LoVo (cell line): ENCODE measurements around the gene FBXL17.

ENCODE experiments used
- DNase-seq: peaks from one replicate; pipeline ENCODE4 v3.0.0-alpha.2; 2016; ENCODE audit warnings: low spot score

FBXL17 gene

DNA sequence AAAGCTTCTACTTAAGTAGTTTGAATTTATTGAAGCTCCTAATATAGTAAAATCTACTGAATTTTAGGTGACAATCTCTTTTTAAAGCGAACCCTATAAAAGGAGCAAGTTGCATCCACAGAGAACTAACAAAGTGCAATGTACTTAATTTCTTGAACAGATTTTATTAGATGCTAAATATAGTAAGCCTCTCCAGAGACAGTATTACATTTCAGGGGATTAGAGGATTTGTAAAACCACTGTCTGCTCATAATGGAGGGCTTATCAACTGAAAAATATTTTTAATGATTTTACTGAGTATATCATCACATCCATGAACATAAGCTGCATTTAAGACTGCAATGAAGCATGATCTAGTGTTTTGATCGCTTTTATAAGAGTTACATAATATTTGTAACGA is 481.2 kb downstream of the FBXL17 start:
- no peak for DNase-seq

DNA sequence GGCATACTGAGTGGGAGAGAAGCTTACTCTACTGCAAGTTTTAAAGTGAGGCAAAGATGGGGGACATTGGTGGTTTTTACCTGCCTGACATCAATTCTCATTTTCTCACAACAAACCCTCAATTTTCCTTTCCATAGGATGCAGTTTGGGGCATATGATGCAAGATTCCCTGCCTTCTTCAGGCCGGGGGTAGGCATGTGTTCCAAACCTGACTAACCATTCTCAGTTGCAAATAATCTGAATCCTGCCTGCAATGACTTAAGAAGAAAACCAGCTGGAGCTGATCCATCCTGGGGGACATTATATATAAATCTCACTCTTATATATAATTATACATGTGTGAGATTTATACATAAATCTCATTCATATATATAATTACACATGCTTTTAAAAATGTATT is 487.5 kb downstream of the FBXL17 start:
- DNase-seq, result no peak

- no peak for DNase-seq
Observed at GRCh38 chr5:107893642-107894041, 488.3 kb downstream of the FBXL17 start.

GRCh38 chr5:107889387-107889786 is 492.5 kb downstream of the FBXL17 start:
- DNase-seq, result no peak

DNA sequence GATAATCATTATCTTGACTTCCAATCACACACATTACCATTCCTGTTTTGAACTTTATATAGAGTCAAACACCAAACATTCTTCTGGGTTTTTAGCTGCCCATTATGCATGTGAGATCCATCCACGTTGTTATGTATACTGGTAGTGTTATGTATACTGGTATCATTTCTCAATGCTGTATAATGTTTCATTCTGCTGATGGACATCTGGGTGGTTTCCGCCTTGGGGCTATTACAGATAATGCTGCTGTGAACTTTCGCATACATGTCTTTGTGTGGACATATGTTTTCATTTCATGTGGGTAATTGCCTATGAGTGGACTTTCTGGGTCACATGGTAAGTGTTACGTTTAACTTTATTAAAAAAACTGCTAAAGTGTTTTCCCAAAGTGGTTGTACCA is 493.4 kb downstream of the FBXL17 start:
- DNase-seq, result no peak

GRCh38 chr5:107887166-107887943 is 494.5 kb downstream of the FBXL17 start:
- peak; percentile 47 for DNase-seq

- DNase-seq, result no peak
Observed at GRCh38 chr5:107885601-107886000, 496.3 kb downstream of the FBXL17 start.

DNA sequence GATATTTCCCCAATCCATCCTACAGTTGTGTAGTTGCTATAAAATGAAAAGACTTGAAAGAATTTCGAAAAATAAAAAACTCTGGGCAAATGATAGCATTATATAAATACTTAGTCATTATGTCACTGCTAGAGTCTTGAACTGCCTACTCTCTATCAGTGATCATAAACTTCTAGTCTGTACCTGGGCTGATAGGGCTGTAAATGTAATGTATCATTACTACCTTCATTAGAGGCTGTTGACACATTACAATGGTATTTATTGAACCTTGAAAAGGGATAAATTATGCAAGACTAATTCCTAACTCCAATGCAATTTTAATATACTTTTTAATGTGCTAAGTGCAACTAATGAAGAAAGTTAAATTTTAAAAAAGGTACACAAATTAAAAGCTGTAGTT is 497.0 kb downstream of the FBXL17 start:
- DNase-seq, result no peak

DNA sequence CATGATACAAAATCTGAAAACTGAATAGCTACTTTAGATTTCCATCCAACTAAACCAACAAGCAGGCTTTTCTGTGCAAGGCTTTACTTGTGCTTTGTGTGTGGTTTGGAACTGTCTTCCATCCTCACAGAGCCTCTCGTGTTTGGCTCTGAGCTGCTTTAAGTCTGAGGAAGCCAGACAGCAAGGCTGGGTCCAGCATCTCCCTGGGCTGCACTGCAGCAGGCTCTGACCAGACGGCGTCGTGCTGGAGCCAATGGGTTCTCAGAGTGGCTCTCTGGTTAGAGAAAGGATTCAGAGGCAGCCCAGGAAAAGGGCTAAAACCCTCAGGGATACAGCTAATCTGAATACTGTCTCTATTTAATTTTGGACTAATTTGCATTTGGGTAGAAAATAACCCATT is 503.2 kb downstream of the FBXL17 start:
- DNase-seq, result no peak

DNA sequence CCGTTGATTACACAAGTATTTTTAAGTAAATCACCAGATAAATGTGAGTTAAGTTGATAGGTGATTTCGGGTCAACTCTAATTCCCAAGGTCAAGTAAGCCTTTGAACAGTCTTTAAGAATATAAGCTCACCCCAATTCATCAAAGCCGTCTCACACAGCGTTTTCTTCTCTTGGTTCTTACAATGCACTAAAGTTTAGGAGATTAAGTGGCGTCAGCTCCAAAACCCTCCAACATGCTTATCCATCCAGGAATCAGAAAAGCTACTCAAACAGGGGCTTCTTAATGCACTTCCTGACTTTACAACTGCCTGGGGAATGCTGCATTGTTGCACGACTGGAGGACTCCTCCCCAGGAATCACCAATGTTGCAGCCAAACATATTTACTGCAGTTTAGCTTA is 505.0 kb downstream of the FBXL17 start:
- DNase-seq, result no peak

GRCh38 chr5:107876261-107876660 is 505.6 kb downstream of the FBXL17 start:
- no peak for DNase-seq

DNA sequence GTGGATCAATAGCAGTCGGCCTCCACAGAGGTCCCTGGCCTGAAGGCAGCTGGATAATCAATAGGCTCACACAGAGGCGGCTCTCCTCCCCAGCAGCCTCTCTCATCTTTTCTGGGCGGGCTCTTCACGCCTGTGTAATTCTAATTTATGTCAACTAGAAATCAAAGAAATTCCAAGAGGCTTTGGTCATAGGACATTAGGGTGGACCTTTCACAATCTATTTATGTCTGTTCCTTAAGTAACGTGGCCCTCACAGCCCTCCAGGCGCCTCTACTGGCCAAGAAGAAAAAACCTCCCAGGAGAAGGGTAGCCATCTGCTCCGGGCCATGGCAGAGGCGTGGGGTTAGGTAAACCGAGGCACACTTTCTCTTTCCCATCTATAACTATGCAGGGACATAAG is 506.1 kb downstream of the FBXL17 start:
- DNase-seq, result no peak

GRCh38 chr5:107874795-107875194 is 507.1 kb downstream of the FBXL17 start:
- DNase-seq, result no peak

- no peak for DNase-seq
Observed at GRCh38 chr5:107873877-107874276, 508.0 kb downstream of the FBXL17 start.

- DNase-seq, result no peak
Observed at GRCh38 chr5:107871023-107871422, 510.9 kb downstream of the FBXL17 start.

DNA sequence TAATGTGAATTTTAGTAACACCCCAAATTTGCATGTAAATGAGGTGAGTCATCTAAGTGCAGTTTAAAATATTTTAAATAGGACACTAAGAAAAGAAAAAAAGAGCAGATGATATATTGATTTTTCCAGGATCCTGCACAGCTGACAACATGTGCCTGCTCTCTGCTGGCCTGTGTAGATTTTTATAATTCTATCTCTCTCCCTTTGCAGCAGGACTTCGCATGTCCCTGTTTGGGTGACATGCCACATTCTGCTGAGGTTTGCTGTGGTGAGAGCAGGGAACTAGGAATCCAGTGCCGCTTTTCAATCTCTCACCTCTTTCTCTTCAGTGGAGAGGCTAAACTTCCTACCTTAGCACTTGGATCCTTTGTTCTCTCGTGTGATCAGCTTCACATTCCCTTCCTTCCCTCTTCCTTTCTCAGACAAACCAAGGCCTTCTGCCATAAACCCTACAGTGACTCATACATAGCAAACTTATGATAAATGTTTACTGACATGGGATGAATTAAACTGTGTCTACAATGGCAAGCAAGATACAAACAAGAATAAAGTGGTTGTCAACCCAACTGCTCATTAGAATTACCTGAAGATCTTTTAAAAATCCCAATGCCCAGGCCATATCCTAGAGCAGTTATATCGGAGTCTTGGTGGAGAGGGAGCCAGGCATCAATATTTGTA is 512.3 kb downstream of the FBXL17 start:
- peak; percentile 62 for DNase-seq

DNA sequence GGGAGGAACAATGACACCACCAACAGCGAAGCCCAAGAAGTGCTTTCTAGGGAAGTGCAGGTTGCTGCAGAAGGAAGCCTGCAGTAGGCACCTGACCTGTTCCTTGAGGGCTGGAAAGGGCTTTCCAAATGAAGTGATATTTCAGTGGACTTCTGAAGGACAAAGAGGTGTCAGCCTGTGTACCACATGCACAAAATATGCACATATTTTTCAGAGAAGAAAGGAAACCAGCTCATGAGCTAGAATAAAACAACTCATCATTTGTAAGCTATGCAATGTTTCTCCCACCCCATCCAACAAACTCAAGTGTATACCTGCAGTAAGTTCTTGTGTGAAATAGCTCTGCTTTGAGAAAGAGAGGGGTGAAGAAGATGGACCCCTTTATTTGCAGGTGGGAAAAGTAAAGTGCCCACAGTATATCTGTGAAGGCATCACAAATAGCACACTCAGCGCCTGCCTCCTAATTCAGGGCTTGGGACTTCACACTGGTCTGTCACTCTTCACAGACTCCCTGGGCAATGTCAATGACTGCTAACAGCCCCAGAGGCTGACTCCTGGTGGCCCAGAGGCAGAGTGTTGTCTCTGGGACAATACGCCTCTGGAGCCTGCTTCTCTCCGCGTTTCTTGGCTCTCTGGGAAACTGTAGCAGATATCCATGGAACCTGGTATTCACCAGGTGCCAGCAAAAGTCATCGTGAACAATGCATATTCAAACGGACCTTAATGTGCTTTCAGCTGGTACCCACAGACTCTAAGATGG is 513.1 kb downstream of the FBXL17 start:
- DNase-seq, result no peak

DNA sequence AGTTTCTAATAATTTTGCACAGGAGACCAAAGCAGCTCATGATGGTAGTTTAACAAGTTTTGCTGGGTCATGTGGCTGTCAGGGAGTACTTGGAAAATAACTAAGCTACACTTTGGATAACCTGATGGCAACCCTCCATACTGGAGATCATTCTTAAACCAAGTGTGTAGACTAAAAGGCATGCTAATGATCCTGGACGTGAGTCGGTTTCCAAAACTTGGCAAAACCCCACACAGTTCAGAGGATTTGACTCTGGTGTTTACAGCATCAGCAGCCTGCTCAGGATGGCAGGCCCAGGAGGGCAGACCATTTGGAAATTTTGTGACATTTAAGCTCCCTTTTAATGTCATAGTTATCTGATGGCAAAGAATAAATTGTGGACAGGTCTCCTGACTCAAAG is 514.6 kb downstream of the FBXL17 start:
- DNase-seq, result no peak

GRCh38 chr5:107864793-107865192 is 517.1 kb downstream of the FBXL17 start:
- no peak for DNase-seq

DNA sequence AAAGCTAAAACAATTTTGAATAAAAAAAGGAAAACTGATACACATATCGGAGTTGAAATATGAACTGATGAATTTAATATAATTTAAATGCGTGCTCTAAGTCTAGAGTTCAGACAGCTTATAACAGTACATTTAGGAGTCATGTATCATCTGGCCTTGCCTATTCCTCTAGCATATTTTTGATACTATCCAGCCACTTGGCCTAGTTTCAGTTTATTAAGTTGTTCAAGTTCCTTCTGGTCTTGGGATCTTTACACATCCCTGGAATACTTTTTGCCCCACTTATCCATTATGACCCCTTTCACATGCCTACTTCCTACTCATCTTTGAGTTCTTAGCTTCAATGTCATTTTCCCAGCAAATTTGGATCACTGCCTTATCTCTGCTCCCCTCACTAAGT is 518.8 kb downstream of the FBXL17 start:
- DNase-seq, result no peak

- no peak for DNase-seq
Observed at GRCh38 chr5:107861565-107861964, 520.3 kb downstream of the FBXL17 start.

DNA sequence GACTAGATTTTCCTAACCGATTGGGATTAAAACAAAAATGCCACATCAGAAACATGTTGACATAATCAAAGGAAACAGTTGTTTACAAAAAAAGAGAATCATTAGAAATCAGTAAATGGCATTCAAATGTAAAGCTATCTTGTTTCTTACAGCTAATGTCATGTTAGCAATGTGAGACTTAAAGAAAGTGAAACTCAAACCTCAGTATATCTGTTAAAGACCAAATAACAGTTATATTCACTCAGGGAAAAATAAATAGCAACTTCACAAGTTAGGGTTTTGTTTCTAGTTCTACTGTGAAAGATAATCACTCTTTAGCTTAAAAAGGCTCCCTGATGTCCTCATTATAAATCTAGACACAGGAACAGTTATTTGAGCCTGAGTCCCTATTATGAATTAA is 521.9 kb downstream of the FBXL17 start:
- DNase-seq, result no peak

DNA sequence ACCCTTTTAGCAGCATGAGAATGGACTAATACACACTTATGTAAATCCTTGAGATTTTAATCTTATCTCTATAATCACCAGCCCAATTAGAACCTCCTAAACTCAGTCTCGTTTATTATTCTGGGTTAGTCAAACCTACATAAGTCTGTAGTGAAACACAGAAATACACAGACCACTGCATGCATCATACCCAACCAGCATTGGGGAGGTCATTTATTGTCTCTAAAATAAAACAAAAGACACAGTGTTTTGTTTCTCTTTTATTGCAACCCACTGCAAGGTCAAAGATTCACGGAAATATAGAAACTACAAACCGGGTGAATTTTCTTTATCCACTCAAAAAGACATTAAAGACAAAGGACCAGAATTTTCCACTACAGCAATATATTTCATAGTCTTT is 523.1 kb downstream of the FBXL17 start:
- DNase-seq, result no peak
